Dendritic cell treated with granulocyte-macrophage colony-stimulating factor and Interleukin-4, amounts not matched to agents 40 ng/mL and 50 ng/mL, for 4 days (primary cell): ENCODE measurements around the gene INPP4A.
A peak's percentile ranks its signal among the peaks of the same experiment; 100 is the strongest.

Source experiments
- H3K27ac Mint-ChIP-seq: one replicate; pipeline ENCODE4 v1.8.0; 2022; ENCODE audit warnings: mild to moderate bottlenecking, mixed read lengths
- H3K27me3 Mint-ChIP-seq: one replicate; pipeline ENCODE4 v1.8.0; 2022; ENCODE audit warnings: mild to moderate bottlenecking, mixed read lengths
- H3K36me3 Mint-ChIP-seq: one replicate; pipeline ENCODE4 v1.8.0; 2022; ENCODE audit warnings: low read depth, mixed read lengths
- H3K4me1 Mint-ChIP-seq: one replicate; pipeline ENCODE4 v1.8.0; 2022; ENCODE audit warnings: low read depth, mixed read lengths
- H3K4me3 Mint-ChIP-seq: one replicate; pipeline ENCODE4 v1.8.0; 2022; ENCODE audit warnings: mild to moderate bottlenecking, moderate library complexity, mixed read lengths
- H3K9me3 Mint-ChIP-seq: one replicate; pipeline ENCODE4 v1.8.0; 2022; ENCODE audit warnings: mixed read lengths
- intact Hi-C: fragments of 100-400 bp; cut with micrococcal nuclease; formaldehyde crosslinking; loops from one replicate; pipeline ENCODE4 v1.15.0; 2022

The INPP4A gene

GRCh38 chr2:98565941-98566340 is 121.3 kb downstream of the INPP4A start:
- intact Hi-C loops: no loop called here

GRCh38 chr2:98568161-98568956 is 123.7 kb downstream of the INPP4A start:
- no peaks in the 10 kb centered on the region for H3K4me1 Mint-ChIP-seq
- H3K4me3 Mint-ChIP-seq: no peak overlapping the region
- no peaks in the 10 kb centered on the region for H3K9me3 Mint-ChIP-seq
- H3K27ac Mint-ChIP-seq: no peak overlapping the region
- H3K36me3 Mint-ChIP-seq: peaks cover 99% of the 10 kb centered on the region
- no peaks in the 10 kb centered on the region for H3K27me3 Mint-ChIP-seq
- intact Hi-C loops: no loop called here

More at GRCh38 chr2:98565941-98566340, 121.3 kb downstream of the INPP4A start:
- H3K27ac Mint-ChIP-seq: no peak overlapping the region
- H3K9me3 Mint-ChIP-seq: no peaks in the 10 kb centered on the region
- H3K36me3 Mint-ChIP-seq: peaks cover 99% of the 10 kb centered on the region
- no peaks in the 10 kb centered on the region for H3K4me1 Mint-ChIP-seq
- H3K27me3 Mint-ChIP-seq: no peaks in the 10 kb centered on the region
- H3K4me3 Mint-ChIP-seq: no peak overlapping the region

- Mint-ChIP-seq H3K27me3 (no peaks in the 10 kb centered on the region), H3K9me3 (no peaks in the 10 kb centered on the region), H3K4me3 (no peak overlapping the region), H3K27ac (no peak overlapping the region), H3K4me1 (no peaks in the 10 kb centered on the region), H3K36me3 (peaks cover 99% of the 10 kb centered on the region)
- intact Hi-C loops: no loop called here
Measured at GRCh38 chr2:98569197-98569793, 124.6 kb downstream of the INPP4A start.

GRCh38 chr2:98569915-98570314 is 125.3 kb downstream of the INPP4A start:
- Mint-ChIP-seq H3K9me3 (no peaks in the 10 kb centered on the region), H3K27me3 (no peaks in the 10 kb centered on the region), H3K4me1 (no peaks in the 10 kb centered on the region), H3K27ac (peak overlapping the region; percentile 23), H3K4me3 (no peak overlapping the region), H3K36me3 (peaks cover 99% of the 10 kb centered on the region)
- intact Hi-C loops: no loop called here

- H3K27ac Mint-ChIP-seq: no peak overlapping the region
- no peaks in the 10 kb centered on the region for H3K27me3 Mint-ChIP-seq
- H3K9me3 Mint-ChIP-seq: no peaks in the 10 kb centered on the region
- H3K36me3 Mint-ChIP-seq: peaks cover 100% of the 10 kb centered on the region
- intact Hi-C loops: no loop called here
- no peak overlapping the region for H3K4me3 Mint-ChIP-seq
- H3K4me1 Mint-ChIP-seq: no peaks in the 10 kb centered on the region
Measured at GRCh38 chr2:98570356-98570755, 125.7 kb downstream of the INPP4A start.

- Mint-ChIP-seq H3K27ac (no peak overlapping the region), H3K36me3 (peaks cover 99% of the 10 kb centered on the region), H3K9me3 (no peaks in the 10 kb centered on the region), H3K4me1 (no peaks in the 10 kb centered on the region), H3K27me3 (no peaks in the 10 kb centered on the region), H3K4me3 (no peak overlapping the region)
- intact Hi-C loops: no loop called here
Measured at GRCh38 chr2:98571121-98571701, 126.6 kb downstream of the INPP4A start.

- intact Hi-C loops: no loop called here
- no peaks in the 10 kb centered on the region for H3K4me1 Mint-ChIP-seq
- H3K27ac Mint-ChIP-seq: no peak overlapping the region
- H3K4me3 Mint-ChIP-seq: no peak overlapping the region
- H3K36me3 Mint-ChIP-seq: peaks cover 99% of the 10 kb centered on the region
- no peaks in the 10 kb centered on the region for H3K27me3 Mint-ChIP-seq
- no peaks in the 10 kb centered on the region for H3K9me3 Mint-ChIP-seq
Measured at GRCh38 chr2:98571796-98572195, 127.1 kb downstream of the INPP4A start.

GRCh38 chr2:98572211-98572610 is 127.6 kb downstream of the INPP4A start:
- Mint-ChIP-seq H3K27ac (no peak overlapping the region), H3K36me3 (peaks cover 99% of the 10 kb centered on the region), H3K4me1 (no peaks in the 10 kb centered on the region), H3K27me3 (no peaks in the 10 kb centered on the region), H3K4me3 (no peak overlapping the region), H3K9me3 (no peaks in the 10 kb centered on the region)
- intact Hi-C loops: no loop called here

- Mint-ChIP-seq H3K36me3 (peaks cover 99% of the 10 kb centered on the region), H3K4me3 (no peak overlapping the region), H3K9me3 (no peaks in the 10 kb centered on the region), H3K27ac (no peak overlapping the region), H3K4me1 (no peaks in the 10 kb centered on the region), H3K27me3 (no peaks in the 10 kb centered on the region)
- intact Hi-C loops: no loop called here
Measured at GRCh38 chr2:98572676-98573075, 128.0 kb downstream of the INPP4A start.

GRCh38 chr2:98573426-98573825 is 128.8 kb downstream of the INPP4A start:
- intact Hi-C loops: no loop called here
- no peaks in the 10 kb centered on the region for H3K4me1 Mint-ChIP-seq
- H3K27ac Mint-ChIP-seq: no peak overlapping the region
- peaks cover 99% of the 10 kb centered on the region for H3K36me3 Mint-ChIP-seq
- no peaks in the 10 kb centered on the region for H3K27me3 Mint-ChIP-seq
- H3K4me3 Mint-ChIP-seq: no peak overlapping the region
- H3K9me3 Mint-ChIP-seq: no peaks in the 10 kb centered on the region

- Mint-ChIP-seq H3K4me1 (no peaks in the 10 kb centered on the region), H3K36me3 (peaks cover 99% of the 10 kb centered on the region), H3K27ac (no peak overlapping the region), H3K9me3 (no peaks in the 10 kb centered on the region), H3K4me3 (no peak overlapping the region), H3K27me3 (no peaks in the 10 kb centered on the region)
- intact Hi-C loops: no loop called here
Measured at GRCh38 chr2:98576666-98577312, 132.1 kb downstream of the INPP4A start.

GRCh38 chr2:98577313-98577712 is 132.7 kb downstream of the INPP4A start:
- intact Hi-C loops: no loop called here
- no peaks in the 10 kb centered on the region for H3K9me3 Mint-ChIP-seq
- no peaks in the 10 kb centered on the region for H3K4me1 Mint-ChIP-seq
- no peaks in the 10 kb centered on the region for H3K27me3 Mint-ChIP-seq
- no peak overlapping the region for H3K27ac Mint-ChIP-seq
- peaks cover 99% of the 10 kb centered on the region for H3K36me3 Mint-ChIP-seq
- H3K4me3 Mint-ChIP-seq: no peak overlapping the region

GRCh38 chr2:98578231-98578630 is 133.6 kb downstream of the INPP4A start:
- intact Hi-C loops: no loop called here
- Mint-ChIP-seq H3K9me3 (no peaks in the 10 kb centered on the region), H3K4me3 (no peak overlapping the region), H3K4me1 (no peaks in the 10 kb centered on the region), H3K36me3 (peaks cover 99% of the 10 kb centered on the region), H3K27me3 (no peaks in the 10 kb centered on the region), H3K27ac (no peak overlapping the region)

- Mint-ChIP-seq H3K4me1 (no peaks in the 10 kb centered on the region), H3K9me3 (no peaks in the 10 kb centered on the region), H3K4me3 (no peak overlapping the region), H3K27ac (no peak overlapping the region), H3K27me3 (no peaks in the 10 kb centered on the region), H3K36me3 (peaks cover 97% of the 10 kb centered on the region)
- intact Hi-C loops: no loop called here
Measured at GRCh38 chr2:98579926-98580325, 135.3 kb downstream of the INPP4A start.
